ENCODE data around the gene PCDH9.

Gene PCDH9

GRCh38 chr13:66558506-66558905 is 671.6 kb downstream of the PCDH9 start:
- Mint-ChIP-seq H3K4me3 (no peak overlapping the region), H3K27me3 (ENCODE audit: low read depth) (no peaks in the 10 kb centered on the region), H3K4me1 (ENCODE audit: low read depth) (no peaks in the 10 kb centered on the region), H3K36me3 (ENCODE audit: low read depth) (no peaks in the 10 kb centered on the region), H3K27ac (no peak overlapping the region), H3K9me3 (no peaks in the 10 kb centered on the region)

DNA sequence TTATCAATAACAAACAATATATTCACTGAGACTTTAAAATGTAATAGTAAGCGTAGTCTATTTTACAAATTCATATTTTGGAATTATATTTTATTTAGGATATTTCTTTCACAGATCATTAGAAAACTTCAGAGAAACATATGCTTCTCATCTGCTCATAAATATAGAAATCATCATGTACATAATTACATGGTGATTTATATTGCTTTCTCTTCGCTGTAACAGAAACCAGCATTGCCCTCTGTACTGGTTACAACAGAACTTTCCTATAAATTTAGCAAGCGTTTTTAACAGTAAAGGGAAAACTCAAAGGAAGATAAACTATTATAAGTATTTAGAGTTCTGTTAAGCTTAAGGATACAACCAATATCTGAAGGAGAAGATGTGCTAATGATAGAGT is 672.8 kb downstream of the PCDH9 start:
- Mint-ChIP-seq H3K4me1 (ENCODE audit: low read depth) (no peaks in the 10 kb centered on the region), H3K4me3 (no peak overlapping the region), H3K9me3 (no peaks in the 10 kb centered on the region), H3K27me3 (ENCODE audit: low read depth) (no peaks in the 10 kb centered on the region), H3K36me3 (ENCODE audit: low read depth) (no peaks in the 10 kb centered on the region), H3K27ac (no peak overlapping the region)

DNA sequence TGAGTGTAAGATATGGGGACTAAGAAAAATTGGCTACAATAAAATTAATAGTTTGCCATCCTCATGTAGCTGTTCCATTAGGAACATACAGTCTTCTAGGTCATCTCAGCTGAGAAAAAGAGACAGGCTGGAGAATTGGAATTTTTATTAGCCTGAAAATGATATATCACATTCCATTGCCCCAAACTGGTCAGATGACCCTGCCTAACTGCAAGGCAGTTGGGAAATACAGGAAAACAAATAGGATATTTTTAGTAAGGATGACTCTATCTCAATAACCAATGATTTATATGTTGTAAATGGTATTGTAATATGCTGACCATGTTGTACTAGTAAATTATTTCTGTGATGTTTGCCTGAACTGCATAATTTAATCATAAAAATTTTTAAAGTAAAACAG is 673.8 kb downstream of the PCDH9 start:
- Mint-ChIP-seq H3K4me3 (no peak overlapping the region), H3K4me1 (ENCODE audit: low read depth) (no peaks in the 10 kb centered on the region), H3K27me3 (ENCODE audit: low read depth) (no peaks in the 10 kb centered on the region), H3K36me3 (ENCODE audit: low read depth) (no peaks in the 10 kb centered on the region), H3K27ac (no peak overlapping the region), H3K9me3 (no peaks in the 10 kb centered on the region)

GRCh38 chr13:66553391-66553790 is 676.7 kb downstream of the PCDH9 start:
- Mint-ChIP-seq H3K4me3 (no peak overlapping the region), H3K36me3 (ENCODE audit: low read depth) (no peaks in the 10 kb centered on the region), H3K4me1 (ENCODE audit: low read depth) (no peaks in the 10 kb centered on the region), H3K27me3 (ENCODE audit: low read depth) (no peaks in the 10 kb centered on the region), H3K27ac (no peak overlapping the region), H3K9me3 (no peaks in the 10 kb centered on the region)

DNA sequence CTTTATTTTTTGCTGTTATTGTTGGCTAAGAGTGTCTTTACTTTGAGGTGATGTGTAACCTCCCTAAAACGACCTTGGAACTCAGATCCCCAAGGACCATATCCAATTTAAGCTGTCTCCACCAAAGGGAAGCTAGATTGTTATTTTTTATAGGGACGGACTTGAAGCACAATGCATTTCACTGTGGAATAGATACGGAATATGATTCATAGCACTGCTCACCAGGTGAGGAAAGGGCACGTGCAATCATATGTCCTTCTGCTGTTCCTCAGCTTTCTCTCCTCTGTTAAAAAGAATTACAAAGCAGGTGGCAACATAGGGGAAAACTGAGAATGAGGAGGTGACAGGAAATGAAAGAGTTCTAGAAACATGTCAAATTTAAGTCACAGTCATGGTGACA is 679.0 kb downstream of the PCDH9 start:
- Mint-ChIP-seq H3K4me3 (no peak overlapping the region), H3K27ac (no peak overlapping the region), H3K27me3 (ENCODE audit: low read depth) (no peaks in the 10 kb centered on the region), H3K36me3 (ENCODE audit: low read depth) (no peaks in the 10 kb centered on the region), H3K9me3 (no peaks in the 10 kb centered on the region), H3K4me1 (ENCODE audit: low read depth) (no peaks in the 10 kb centered on the region)

GRCh38 chr13:66547685-66548084 is 682.5 kb downstream of the PCDH9 start:
- H3K9me3 Mint-ChIP-seq, result no peaks in the 10 kb centered on the region
- H3K4me1 Mint-ChIP-seq (ENCODE audit: low read depth), result no peaks in the 10 kb centered on the region
- no peaks in the 10 kb centered on the region for H3K36me3 Mint-ChIP-seq (ENCODE audit: low read depth)
- H3K27me3 Mint-ChIP-seq (ENCODE audit: low read depth), result no peaks in the 10 kb centered on the region
- no peak overlapping the region for H3K27ac Mint-ChIP-seq
- no peak overlapping the region for H3K4me3 Mint-ChIP-seq

DNA sequence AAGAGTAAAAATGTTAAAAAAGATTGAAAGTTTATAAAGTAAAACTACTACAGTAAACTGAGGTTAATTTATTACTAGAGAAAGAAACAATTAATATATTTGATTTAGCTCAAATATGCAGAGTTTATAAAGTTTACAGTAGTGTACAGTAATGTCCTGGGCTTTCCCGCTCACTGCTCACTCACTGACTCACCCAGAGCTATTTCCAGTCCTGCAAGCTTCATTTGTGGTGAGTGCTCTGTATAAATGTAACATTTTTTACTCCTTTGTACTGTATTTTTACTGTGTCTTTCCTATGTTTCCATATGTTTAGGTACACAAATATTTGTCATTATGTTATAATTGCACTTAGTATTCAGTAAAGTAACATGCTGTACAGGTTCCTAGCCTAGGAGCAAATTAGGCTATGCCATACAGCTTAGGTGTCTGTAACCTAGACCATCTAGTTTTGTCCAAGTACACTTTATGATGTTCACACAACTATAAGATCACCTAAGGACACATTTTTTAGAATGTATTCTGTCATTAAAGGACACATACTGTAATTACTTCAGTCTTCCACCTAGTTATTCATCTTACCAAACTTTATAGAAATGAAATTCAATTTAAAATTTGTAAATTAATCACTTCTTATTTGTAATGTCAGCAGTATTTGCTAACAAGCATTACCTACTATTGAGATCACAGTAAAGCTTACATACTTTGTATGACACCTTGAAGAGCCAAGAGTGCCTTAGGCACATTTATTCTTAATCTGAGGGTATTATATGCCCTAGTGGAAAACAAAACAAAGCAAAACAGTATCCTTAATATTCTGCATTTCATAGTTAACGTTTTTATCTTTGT is 683.4 kb downstream of the PCDH9 start:
- H3K9me3 Mint-ChIP-seq, result no peaks in the 10 kb centered on the region
- no peaks in the 10 kb centered on the region for H3K27me3 Mint-ChIP-seq (ENCODE audit: low read depth)
- no peaks in the 10 kb centered on the region for H3K36me3 Mint-ChIP-seq (ENCODE audit: low read depth)
- no peaks in the 10 kb centered on the region for H3K4me1 Mint-ChIP-seq (ENCODE audit: low read depth)
- no peak overlapping the region for H3K4me3 Mint-ChIP-seq
- H3K27ac Mint-ChIP-seq, result no peak overlapping the region

GRCh38 chr13:66543780-66544179 is 686.4 kb downstream of the PCDH9 start:
- Mint-ChIP-seq H3K4me3 (no peak overlapping the region), H3K4me1 (ENCODE audit: low read depth) (no peaks in the 10 kb centered on the region), H3K36me3 (ENCODE audit: low read depth) (no peaks in the 10 kb centered on the region), H3K27me3 (ENCODE audit: low read depth) (no peaks in the 10 kb centered on the region), H3K9me3 (no peaks in the 10 kb centered on the region), H3K27ac (no peak overlapping the region)

DNA sequence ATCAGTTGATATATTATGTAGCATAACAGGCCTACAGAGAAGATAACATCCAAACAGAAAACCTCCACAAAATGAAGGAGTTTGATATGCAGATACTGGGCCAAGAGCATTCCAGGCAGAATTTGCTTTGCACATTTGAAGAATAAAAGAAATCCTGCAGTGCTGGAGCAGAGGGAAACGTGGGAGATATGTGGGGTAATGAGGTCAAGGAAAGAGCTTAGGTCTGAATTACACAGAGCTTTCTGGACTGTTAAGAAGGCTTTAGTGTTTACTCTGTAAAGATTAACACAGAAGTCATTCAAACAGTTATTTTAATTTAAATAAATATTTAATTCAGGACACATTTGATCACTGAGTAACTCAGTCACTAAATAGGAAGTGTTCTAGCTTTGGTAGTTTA is 692.7 kb downstream of the PCDH9 start:
- no peaks in the 10 kb centered on the region for H3K9me3 Mint-ChIP-seq
- H3K4me3 Mint-ChIP-seq, result no peak overlapping the region
- no peaks in the 10 kb centered on the region for H3K36me3 Mint-ChIP-seq (ENCODE audit: low read depth)
- no peaks in the 10 kb centered on the region for H3K4me1 Mint-ChIP-seq (ENCODE audit: low read depth)
- H3K27ac Mint-ChIP-seq, result no peak overlapping the region
- no peaks in the 10 kb centered on the region for H3K27me3 Mint-ChIP-seq (ENCODE audit: low read depth)

DNA sequence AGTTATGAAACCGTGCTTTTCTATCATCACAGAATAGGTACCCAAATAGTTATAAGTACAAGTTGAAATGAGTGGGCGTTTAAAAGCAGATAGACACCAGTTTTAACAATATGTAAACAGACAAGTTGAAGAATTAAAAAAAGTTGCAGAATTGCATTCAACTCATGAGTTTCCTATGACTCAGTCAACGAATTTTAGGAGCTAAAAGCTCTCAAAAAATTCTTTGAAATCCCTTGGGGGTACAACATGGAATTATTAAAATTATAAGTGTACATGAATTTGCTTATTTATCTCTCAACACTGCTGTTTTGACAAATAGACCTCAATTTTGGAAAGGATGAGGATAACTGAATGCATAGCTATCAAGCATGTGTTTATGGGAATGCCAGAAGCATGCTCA is 693.4 kb downstream of the PCDH9 start:
- no peak overlapping the region for H3K27ac Mint-ChIP-seq
- no peaks in the 10 kb centered on the region for H3K27me3 Mint-ChIP-seq (ENCODE audit: low read depth)
- H3K4me3 Mint-ChIP-seq, result no peak overlapping the region
- no peaks in the 10 kb centered on the region for H3K9me3 Mint-ChIP-seq
- no peaks in the 10 kb centered on the region for H3K4me1 Mint-ChIP-seq (ENCODE audit: low read depth)
- no peaks in the 10 kb centered on the region for H3K36me3 Mint-ChIP-seq (ENCODE audit: low read depth)

DNA sequence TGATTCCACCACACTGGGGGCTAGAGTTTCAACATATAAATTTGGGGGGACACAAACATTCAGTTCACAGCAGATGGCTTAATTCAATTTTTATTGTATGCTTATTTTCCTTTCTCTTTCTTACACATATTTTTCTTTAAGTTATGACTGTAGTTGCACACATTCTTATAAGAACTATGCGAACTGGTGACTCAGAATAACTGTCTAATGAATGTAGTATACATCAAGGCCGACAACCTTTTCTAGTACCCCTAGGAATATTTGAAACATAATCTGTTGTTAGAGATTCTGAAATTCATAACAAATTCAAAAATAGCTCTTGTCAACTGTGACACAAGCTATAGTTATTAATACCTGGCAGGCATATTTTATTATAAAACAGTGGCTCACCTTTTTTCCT is 695.6 kb downstream of the PCDH9 start:
- H3K36me3 Mint-ChIP-seq (ENCODE audit: low read depth), result no peaks in the 10 kb centered on the region
- no peak overlapping the region for H3K27ac Mint-ChIP-seq
- H3K4me1 Mint-ChIP-seq (ENCODE audit: low read depth), result no peaks in the 10 kb centered on the region
- no peaks in the 10 kb centered on the region for H3K27me3 Mint-ChIP-seq (ENCODE audit: low read depth)
- no peaks in the 10 kb centered on the region for H3K9me3 Mint-ChIP-seq
- no peak overlapping the region for H3K4me3 Mint-ChIP-seq

- no peaks in the 10 kb centered on the region for H3K36me3 Mint-ChIP-seq (ENCODE audit: low read depth)
- H3K9me3 Mint-ChIP-seq, result no peaks in the 10 kb centered on the region
- no peak overlapping the region for H3K4me3 Mint-ChIP-seq
- no peaks in the 10 kb centered on the region for H3K4me1 Mint-ChIP-seq (ENCODE audit: low read depth)
- H3K27me3 Mint-ChIP-seq (ENCODE audit: low read depth), result no peaks in the 10 kb centered on the region
- H3K27ac Mint-ChIP-seq, result no peak overlapping the region
Measured at GRCh38 chr13:66532845-66533244, 697.3 kb downstream of the PCDH9 start.

DNA sequence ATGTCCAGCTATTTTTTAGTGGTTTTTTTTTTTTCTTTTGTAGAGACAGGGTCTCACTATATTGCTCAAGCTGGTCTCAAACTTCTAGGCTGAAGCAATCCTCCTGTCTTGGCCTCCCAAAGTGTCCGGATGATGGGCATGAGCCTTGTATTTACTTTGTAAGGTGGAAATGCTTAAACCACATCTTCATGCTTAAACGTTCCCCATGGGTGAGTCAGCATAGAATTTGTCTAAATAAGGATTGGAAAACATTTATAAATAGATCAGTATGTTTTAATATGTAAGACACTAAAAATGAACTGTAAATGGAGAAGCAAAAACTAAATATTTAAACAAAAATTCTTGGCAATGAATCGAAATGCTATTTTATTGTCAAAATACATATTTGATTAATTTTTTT is 698.0 kb downstream of the PCDH9 start:
- H3K27ac Mint-ChIP-seq, result no peak overlapping the region
- no peaks in the 10 kb centered on the region for H3K27me3 Mint-ChIP-seq (ENCODE audit: low read depth)
- no peaks in the 10 kb centered on the region for H3K9me3 Mint-ChIP-seq
- no peak overlapping the region for H3K4me3 Mint-ChIP-seq
- H3K4me1 Mint-ChIP-seq (ENCODE audit: low read depth), result no peaks in the 10 kb centered on the region
- no peaks in the 10 kb centered on the region for H3K36me3 Mint-ChIP-seq (ENCODE audit: low read depth)

DNA sequence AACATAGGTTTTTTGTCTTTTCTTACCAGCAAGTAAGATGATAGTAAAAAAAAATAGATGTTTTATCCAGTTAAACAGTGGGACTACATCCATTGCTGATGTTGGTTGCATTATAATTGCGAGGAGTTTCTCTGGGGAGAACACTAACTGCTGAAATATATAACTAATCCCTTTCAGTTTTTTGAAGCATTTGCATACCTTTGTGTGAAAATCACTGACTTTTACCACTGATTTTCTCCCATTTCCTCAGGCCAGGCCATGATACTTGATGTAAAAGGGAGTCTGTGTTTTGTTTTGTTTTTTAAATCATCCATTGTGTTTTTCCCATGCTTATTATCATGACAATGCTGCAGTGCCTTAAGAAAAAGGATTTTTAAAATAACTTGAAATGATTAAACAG is 699.5 kb downstream of the PCDH9 start:
- Mint-ChIP-seq H3K9me3 (no peaks in the 10 kb centered on the region), H3K27me3 (ENCODE audit: low read depth) (no peaks in the 10 kb centered on the region), H3K36me3 (ENCODE audit: low read depth) (no peaks in the 10 kb centered on the region), H3K27ac (no peak overlapping the region), H3K4me1 (ENCODE audit: low read depth) (no peaks in the 10 kb centered on the region), H3K4me3 (no peak overlapping the region)

GRCh38 chr13:66530158-66530557 is 700.0 kb downstream of the PCDH9 start:
- no peak overlapping the region for H3K27ac Mint-ChIP-seq
- no peaks in the 10 kb centered on the region for H3K36me3 Mint-ChIP-seq (ENCODE audit: low read depth)
- no peaks in the 10 kb centered on the region for H3K9me3 Mint-ChIP-seq
- no peak overlapping the region for H3K4me3 Mint-ChIP-seq
- H3K27me3 Mint-ChIP-seq (ENCODE audit: low read depth), result no peaks in the 10 kb centered on the region
- H3K4me1 Mint-ChIP-seq (ENCODE audit: low read depth), result no peaks in the 10 kb centered on the region
